AG04449 (cell line): ENCODE data around the gene MAN2A2.
"Not testable (repeated sequence)": the region's sequence is repeated elsewhere in the genome, so short reads cannot be mapped to it uniquely, and the experiment has no call there.

Source experiments
- CTCF ChIA-PET: fragments of 350-600 bp; formaldehyde crosslinking; extraction: SDS; loops from one replicate; lab custom pipeline; 2021; ENCODE audit warnings: antibody characterized with exemption; lab: Yijun Ruan, JAX
- POLR2A ChIA-PET: fragments of 400-600, 350-600 bp; formaldehyde crosslinking; extraction: SDS; loops from one replicate; lab custom pipeline; 2020; ENCODE audit warnings: antibody characterized with exemption, inconsistent platforms; lab: Yijun Ruan, JAX
- DNase-seq: peaks from one replicate; pipeline ENCODE4 v3.0.0-alpha.2; 2010; ENCODE audit warnings: low read depth, low spot score
- H3K4me3 ChIP-seq: 2 replicates; pipeline ENCODE4 v1.5.1; 2011; ENCODE audit warnings: low read depth, mild to moderate bottlenecking, control low read depth, low read length
- CTCF ChIP-seq: IDR thresholded peaks from one replicate; pipeline ENCODE4 v1.5.1; 2011; ENCODE audit warnings: mild to moderate bottlenecking, moderate library complexity, low read length, control low read depth, inconsistent platforms; ENCODE audit not compliant: insufficient read depth; ENCODE audit errors: missing control alignments

MAN2A2 gene

GRCh38 chr15:90891346-90891949, 11.7 kb upstream of the MAN2A2 start:
- ChIA-PET POLR2A (no interaction called here), CTCF (interaction anchor here (1.1 to 2.6 kb wide), 2 partner anchors 11 to 244 kb away, joined by 3 to 14 read pairs; partner anchors contain the start of gene MAN2A2)
- no peak overlapping the region for H3K4me3 ChIP-seq
- no peak for TF ChIP-seq CTCF
- no peak for DNase-seq

GRCh38 chr15:90892023-90892422, 11.1 kb upstream of the MAN2A2 start:
- ChIA-PET CTCF (interaction anchor here (2.6 kb wide), 1 partner anchor 10 kb away, joined by 14 read pairs; the partner anchor contains the start of gene MAN2A2), POLR2A (no interaction called here)
- no peak for DNase-seq
- H3K4me3 ChIP-seq = no peak overlapping the region
- no peak for TF ChIP-seq CTCF

- DNase-seq = no peak
- TF ChIP-seq CTCF = no peak
- CTCF ChIA-PET = interaction anchor here (2.6 to 4.0 kb wide), 2 partner anchors 7 to 9 kb away, joined by 14 to 52 read pairs; partner anchors contain the start of genes FES and MAN2A2
- POLR2A ChIA-PET = no interaction called here
- no peak overlapping the region for H3K4me3 ChIP-seq
Observed at GRCh38 chr15:90892498-90893174, 10.5 kb upstream of the MAN2A2 start.

- ChIA-PET POLR2A (no interaction called here), CTCF (interaction anchor here (2.6 to 4.0 kb wide), 2 partner anchors 8 to 9 kb away, joined by 14 to 52 read pairs; partner anchors contain the start of genes FES and MAN2A2)
- no peak for TF ChIP-seq CTCF
- no peak overlapping the region for H3K4me3 ChIP-seq
- no peak for DNase-seq
Observed at GRCh38 chr15:90893175-90894090, 9.7 kb upstream of the MAN2A2 start.

GRCh38 chr15:90895571-90896117, 7.5 kb upstream of the MAN2A2 start:
- H3K4me3 ChIP-seq = no peak overlapping the region
- CTCF ChIA-PET = interaction anchor here (0.8 to 4.0 kb wide), 7 partner anchors 9 to 247 kb away, joined by 3 to 52 read pairs (median 6); partner anchors contain the start of genes FES, HDDC3 and UNC45A
- TF ChIP-seq CTCF = no peak
- DNase-seq = no peak
- POLR2A ChIA-PET = no interaction called here

- H3K4me3 ChIP-seq, DNase-seq, POLR2A ChIA-PET: not testable (repeated sequence)
- CTCF ChIA-PET = interaction anchor here (0.5 to 8.4 kb wide), 4 partner anchors 12 to 249 kb away, joined by 3 to 109 read pairs (median 30); partner anchors contain the start of genes FES, HDDC3 and UNC45A
Observed at GRCh38 chr15:90897131-90897655, 5.9 kb upstream of the MAN2A2 start.
